Stimulated activated CD4-positive, alpha-beta T cell treated with anti-CD3 and anti-CD28 coated beads, Interleukin-1b, Interleukin-23, amount 100 ng/mL, for 48 hours (primary cell): ENCODE data around the gene NOL11.
"Not testable (repeated sequence)": the region's sequence is repeated elsewhere in the genome, so short reads cannot be mapped to it uniquely, and the experiment has no call there.

ENCODE experiments used
- DNase-seq: peaks from one replicate; pipeline ENCODE4 v3.0.0-alpha.2; 2020

The NOL11 gene

DNA sequence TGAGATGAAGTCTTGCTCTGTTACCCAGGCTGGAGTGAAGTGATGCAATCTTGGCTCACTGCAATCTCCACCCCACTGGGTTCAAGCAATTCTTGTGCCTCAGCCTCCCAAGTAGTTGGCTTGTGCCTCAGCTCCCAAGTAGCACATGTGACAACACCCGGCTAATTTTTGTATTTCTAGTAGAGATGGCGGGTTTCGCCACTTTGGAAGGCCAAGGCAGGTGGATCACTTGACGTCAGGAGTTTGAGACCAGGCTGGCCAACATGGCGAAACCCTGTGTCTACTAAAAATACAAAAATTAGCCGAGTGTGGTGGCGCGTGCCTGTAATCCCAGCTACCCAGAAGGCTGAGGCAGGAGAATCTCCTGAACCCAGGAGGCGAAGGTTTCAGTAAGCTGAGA lies 39.0 kb downstream of the NOL11 start:
- not testable (repeated sequence) for DNase-seq

DNA sequence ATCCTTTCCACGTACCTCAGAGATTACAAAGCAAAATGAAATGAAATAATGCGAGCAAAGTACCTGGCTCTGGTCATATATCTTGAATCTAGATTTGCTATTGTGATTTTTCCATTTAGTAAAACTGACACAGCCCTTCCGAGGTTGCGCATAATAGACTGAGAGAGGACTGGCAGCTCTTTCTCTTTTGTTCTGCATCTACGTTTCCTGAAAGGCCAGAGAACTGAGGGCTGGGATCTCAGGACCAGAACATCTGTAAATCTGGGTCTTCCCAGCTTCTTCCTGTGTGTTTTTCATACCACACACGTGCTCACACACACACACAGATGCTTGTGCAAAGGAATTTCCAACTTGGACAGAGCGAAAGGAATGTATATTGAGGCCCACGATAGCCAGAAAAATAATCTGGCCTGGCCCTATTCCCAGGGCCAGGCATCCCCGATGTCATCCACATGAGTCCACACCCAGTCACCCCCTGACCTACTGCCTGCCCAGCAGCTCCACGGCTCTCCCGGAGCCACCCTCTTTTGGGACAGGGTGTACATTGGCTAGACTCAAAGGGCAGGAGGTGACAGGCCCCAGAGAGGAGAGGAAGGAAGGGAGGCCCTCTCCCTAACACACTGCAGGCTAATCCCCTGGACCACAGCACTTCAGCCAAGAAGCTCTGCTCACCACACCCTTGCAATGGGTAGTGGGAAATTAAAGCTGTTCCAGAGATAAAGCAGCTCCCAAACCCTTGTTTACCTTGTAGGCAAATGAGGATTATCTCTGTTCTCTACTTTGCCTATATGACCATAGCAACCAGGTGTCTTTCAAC lies 41.8 kb downstream of the NOL11 start:
- DNase-seq: no peak

DNA sequence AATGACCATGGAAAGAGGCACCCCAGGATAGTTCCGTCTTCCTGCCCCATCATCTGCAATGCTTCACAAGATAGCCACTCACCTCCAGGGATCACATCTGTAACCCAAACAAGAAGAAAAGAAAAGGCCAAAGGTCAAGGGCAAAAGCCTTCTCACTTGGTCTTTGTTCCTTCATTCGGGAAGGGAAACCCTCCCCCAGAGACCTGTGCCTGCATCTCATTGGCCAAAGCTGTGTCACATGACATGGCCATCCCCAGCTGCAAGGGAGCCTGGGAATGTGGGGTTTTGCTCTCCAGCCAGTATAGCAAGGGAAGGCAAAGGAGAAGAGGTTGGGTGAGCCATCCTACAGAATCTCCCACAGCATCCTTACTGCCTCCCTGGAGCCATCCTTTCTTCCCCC lies 47.9 kb downstream of the NOL11 start:
- no peak for DNase-seq

DNA sequence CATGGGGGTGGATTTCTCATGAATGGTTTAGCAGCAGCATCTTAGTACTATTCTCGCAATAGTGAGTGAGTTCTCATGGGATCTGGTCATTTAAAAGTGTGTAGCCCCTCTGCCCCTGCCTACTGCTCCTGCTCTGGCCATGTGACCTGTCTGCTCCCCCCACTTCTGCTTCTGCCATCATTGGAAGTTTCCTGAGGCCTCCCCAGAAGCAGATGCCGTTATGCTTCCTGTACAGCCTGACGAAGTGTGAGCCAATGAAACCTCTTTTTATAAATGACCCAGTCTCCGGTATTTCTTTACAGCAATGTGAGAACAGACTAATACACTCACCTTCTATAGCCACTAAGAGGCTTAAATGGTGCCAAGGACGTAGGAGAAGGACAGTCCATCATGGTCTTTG lies 51.5 kb downstream of the NOL11 start:
- DNase-seq: no peak

DNA sequence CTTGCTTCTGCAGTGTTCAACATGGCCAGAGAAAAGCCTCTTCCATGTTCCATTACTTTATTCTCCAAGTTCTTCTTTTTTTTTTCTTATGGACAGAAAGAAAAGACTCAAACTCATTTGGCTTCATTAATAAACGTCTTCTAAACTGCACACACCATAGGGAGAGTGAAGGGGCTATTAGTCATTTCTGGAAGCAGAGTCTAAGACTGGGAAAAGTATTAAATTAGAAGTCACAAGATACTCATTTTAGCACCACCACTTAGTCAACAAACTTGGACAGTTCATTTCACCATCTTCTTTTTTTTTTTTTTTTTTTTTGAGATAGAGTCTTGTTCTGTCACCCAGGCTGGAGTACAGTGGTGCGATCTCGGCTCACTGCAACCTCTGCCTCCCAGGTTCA lies 52.8 kb downstream of the NOL11 start:
- DNase-seq: no peak

DNA sequence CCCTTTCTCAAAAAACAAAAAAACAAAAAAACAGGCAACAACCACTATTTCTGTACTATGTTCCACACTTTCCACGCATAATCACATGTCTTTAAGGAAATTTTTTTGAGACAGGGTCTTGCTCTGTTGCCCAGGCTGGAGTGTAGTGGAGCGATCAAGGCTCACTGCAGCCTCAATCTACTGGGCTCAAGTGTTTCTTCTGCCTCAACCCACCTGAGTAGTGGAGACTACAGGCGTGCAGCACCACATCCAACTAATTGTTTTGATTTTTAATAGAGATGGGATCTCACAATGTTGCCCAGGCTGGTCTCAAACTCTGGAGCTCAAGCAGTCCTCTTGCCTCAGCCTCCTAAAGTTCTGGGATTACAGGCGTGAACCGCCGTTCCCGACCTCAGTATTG lies 54.9 kb downstream of the NOL11 start:
- no peak for DNase-seq

DNA sequence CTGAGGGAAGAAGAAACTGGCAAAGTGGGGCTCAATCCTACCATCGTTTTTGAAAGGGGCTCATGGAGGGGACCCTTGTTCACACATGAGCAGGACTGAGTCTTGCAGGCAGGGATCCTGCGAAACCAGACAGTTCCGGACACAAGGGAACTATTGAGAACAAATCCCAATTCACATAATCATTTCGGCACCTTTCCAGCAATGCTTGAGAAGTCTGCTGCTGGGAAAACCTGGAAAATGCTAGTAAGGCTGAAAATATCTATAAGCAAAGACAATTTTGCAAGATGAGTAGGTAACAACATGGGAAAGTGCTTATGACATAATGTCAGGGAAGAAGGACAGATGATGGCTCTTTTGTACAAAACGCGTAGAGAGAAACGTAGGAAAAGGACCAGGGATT lies 55.5 kb downstream of the NOL11 start:
- DNase-seq: no peak

DNA sequence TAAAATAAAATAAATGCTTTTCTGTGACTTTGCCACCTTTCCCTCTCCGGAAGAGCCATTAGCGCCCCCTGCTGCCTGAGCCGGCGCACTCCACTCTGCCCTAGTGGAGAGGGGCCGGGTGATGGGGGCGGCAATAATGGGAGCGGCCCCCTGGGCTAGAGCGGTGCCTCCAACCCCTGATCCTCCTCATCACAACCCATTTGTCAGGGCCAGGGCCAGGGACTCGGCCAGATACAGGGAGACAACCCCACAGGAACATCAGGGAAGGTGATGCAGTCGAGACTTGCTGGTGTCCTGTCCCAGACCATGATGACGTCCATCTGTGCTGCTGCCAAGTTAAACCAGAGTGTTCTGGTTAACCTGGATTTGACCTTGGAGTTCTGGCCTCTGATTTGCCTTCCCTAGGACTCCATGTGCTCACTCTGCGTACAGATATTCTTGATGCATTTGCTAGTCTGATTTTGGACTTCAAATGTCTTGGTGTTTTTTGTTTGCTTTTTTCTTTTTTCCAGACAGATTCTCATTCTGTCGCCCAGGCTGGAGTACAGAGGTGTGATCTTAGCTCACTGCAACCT lies 61.4 kb downstream of the NOL11 start:
- DNase-seq: no peak

DNA sequence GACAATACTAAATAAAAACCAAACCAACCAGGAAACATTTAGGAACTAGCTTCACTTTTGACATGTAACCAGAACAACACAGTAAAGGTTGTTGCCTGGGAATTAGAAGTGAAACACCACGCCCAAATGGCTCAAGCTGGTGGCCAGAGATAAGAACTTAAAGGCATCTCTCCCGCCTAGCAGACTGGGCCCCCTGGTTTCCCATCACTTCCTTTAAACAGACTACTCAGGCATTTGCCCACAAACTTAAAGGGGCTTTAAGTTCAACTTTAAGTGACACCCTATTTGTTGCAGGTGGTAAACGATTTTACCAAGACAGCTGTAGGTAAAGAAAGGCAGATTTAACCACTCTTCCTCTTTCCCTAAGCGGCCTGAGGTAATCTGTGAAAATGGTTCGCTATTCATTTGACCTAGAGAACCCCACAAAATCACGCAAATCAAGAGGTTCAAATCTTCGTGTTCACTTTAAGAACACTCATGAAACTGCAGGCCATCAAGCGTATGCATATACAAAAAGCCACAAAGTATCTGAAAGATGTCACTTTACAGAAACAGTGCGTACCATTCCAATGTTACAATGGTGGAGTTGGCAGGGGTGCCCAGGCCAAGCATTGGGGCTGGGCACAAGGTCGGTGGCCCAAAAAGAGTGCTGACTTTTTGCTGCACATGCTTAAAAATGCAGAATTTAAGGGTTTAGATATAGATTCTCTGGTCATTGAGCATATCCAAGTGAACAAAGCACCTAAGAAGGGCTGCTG lies 66.8 kb downstream of the NOL11 start:
- DNase-seq: no peak

DNA sequence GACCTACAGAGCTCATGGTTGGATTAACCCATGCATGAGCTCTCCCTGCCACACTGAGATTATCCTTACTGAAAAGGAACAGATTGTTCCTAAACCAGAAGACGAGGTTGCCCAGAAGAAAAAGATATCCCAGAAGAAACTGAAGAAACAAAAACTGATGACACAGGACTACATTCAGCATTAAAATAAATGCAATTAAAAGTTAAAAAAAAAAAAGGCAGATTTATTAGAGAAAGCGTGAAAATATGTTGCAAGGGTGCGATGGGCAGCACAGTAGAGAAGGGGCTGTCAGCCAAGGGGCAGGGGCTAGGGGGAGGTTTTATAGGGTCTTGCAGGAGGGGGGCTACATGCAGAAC lies 67.4 kb downstream of the NOL11 start:
- no peak for DNase-seq

DNA sequence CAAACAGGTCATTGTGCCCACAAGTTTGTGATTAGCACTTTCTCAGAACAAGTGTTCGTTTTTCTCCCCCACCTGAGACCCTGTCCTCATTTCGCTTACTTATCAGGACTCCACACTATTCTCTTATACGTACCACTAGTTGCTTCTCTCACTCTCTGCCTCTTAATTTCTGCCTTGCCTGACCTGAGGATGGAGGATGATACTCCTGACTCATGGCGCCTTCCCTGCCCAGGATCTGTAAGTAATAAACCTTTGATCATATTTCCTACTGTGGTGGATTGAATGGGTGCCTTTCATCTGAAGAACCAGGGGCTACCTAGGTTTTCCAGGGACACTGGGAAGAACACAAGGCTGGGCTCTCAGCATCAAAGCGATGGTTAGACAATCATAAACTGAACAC lies 67.8 kb downstream of the NOL11 start:
- no peak for DNase-seq
